ACHN (cell line): ENCODE results near the gene BCL2.

ENCODE experiments used
- DNase-seq: peaks from one replicate; pipeline ENCODE4 v3.0.0-alpha.2; 2015
- in situ Hi-C: cut with HindIII; loops from 2 replicates; pipeline ENCODE4 v1.10.0; 2017; ENCODE audit warnings: low sequenced_read_pairs, low pct_ligation_motif_present, low pct_unique_long_range_greater_than_20kb

Gene BCL2

GRCh38 chr18:63146828-63147409 is 172.7 kb downstream of the BCL2 start:
- in situ Hi-C loops, result loop anchor here (25.0 kb wide), 1 partner anchor 165 kb away; the partner anchor contains the start of gene BCL2
- DNase-seq, result no peak

GRCh38 chr18:63145851-63146555 is 173.6 kb downstream of the BCL2 start:
- DNase-seq, result no peak
- in situ Hi-C loops, result loop anchor here (25.0 kb wide), 1 partner anchor 166 kb away; the partner anchor contains the start of gene BCL2

- no peak for DNase-seq
- in situ Hi-C loops, result loop anchor here (25.0 kb wide), 1 partner anchor 167 kb away; the partner anchor contains the start of gene BCL2
These were observed 174.3 kb downstream of the BCL2 start for GRCh38 chr18:63145166-63145850.

- no peak for DNase-seq
- in situ Hi-C loops, result loop anchor here (25.0 kb wide), 1 partner anchor 168 kb away; the partner anchor contains the start of gene BCL2
These were observed 174.8 kb downstream of the BCL2 start for GRCh38 chr18:63144748-63145147.

- in situ Hi-C loops, result loop anchor here (25.0 kb wide), 1 partner anchor 169 kb away; the partner anchor contains the start of gene BCL2
These were observed 176.2 kb downstream of the BCL2 start for GRCh38 chr18:63143330-63143771.

GRCh38 chr18:63142594-63143225 is 176.9 kb downstream of the BCL2 start:
- in situ Hi-C loops, result loop anchor here (25.0 kb wide), 1 partner anchor 170 kb away; the partner anchor contains the start of gene BCL2

More at GRCh38 chr18:63143330-63143771, 176.2 kb downstream of the BCL2 start:
- DNase-seq, result no peak

GRCh38 chr18:63141778-63142176 is 177.8 kb downstream of the BCL2 start:
- DNase-seq, result no peak

More at GRCh38 chr18:63142594-63143225, 176.9 kb downstream of the BCL2 start:
- no peak for DNase-seq

GRCh38 chr18:63140997-63141777 is 178.4 kb downstream of the BCL2 start:
- DNase-seq, result no peak
- in situ Hi-C loops, result loop anchor here (25.0 kb wide), 1 partner anchor 171 kb away; the partner anchor contains the start of gene BCL2

More at GRCh38 chr18:63141778-63142176, 177.8 kb downstream of the BCL2 start:
- in situ Hi-C loops, result loop anchor here (25.0 kb wide), 1 partner anchor 171 kb away; the partner anchor contains the start of gene BCL2

- in situ Hi-C loops, result loop anchor here (25.0 kb wide), 1 partner anchor 172 kb away; the partner anchor contains the start of gene BCL2
These were observed 179.5 kb downstream of the BCL2 start for GRCh38 chr18:63140038-63140450.

GRCh38 chr18:63138436-63139340 is 180.9 kb downstream of the BCL2 start:
- DNase-seq, result no peak
- in situ Hi-C loops, result loop anchor here (25.0 kb wide), 1 partner anchor 174 kb away; the partner anchor contains the start of gene BCL2

More at GRCh38 chr18:63140038-63140450, 179.5 kb downstream of the BCL2 start:
- no peak for DNase-seq

- in situ Hi-C loops, result loop anchor here (25.0 kb wide), 1 partner anchor 174 kb away; the partner anchor contains the start of gene BCL2
- DNase-seq, result no peak
These were observed 181.6 kb downstream of the BCL2 start for GRCh38 chr18:63137999-63138435.

- in situ Hi-C loops, result loop anchor here (25.0 kb wide), 1 partner anchor 177 kb away; the partner anchor contains the start of gene BCL2
- no peak for DNase-seq
These were observed 184.5 kb downstream of the BCL2 start for GRCh38 chr18:63135101-63135500.

- DNase-seq, result no peak
- in situ Hi-C loops, result loop anchor here (25.0 kb wide), 1 partner anchor 179 kb away; the partner anchor contains the start of gene BCL2
These were observed 186.8 kb downstream of the BCL2 start for GRCh38 chr18:63132819-63133200.

GRCh38 chr18:63131959-63132818 is 187.4 kb downstream of the BCL2 start:
- DNase-seq, result no peak
- in situ Hi-C loops, result loop anchor here (25.0 kb wide), 1 partner anchor 180 kb away; the partner anchor contains the start of gene BCL2
